DMS153 treated with DMSO at 0.1 percent for 48 hours (cell line): Measurements from ENCODE around the gene LRRC57.
A peak's percentile ranks its signal among the peaks of the same experiment; 100 is the strongest.
"Not testable (repeated sequence)": the region's sequence is repeated elsewhere in the genome, so short reads cannot be mapped to it uniquely, and the experiment has no call there.

ENCODE experiments used
- DNase-seq: peaks from one replicate; lab custom pipeline; 2025; ENCODE audit not compliant: unreplicated experiment; lab: John Stamatoyannopoulos, UW

The LRRC57 gene

GRCh38 chr15:42548249-42549031 lies at the start of gene LRRC57, which contains the start of gene HAUS2:
Gene LRRC57 (minus strand): TSS chr15:42548793. CDS start chr15:42548434, 359 bp downstream.
Gene HAUS2 (plus strand): TSS chr15:42548838. CDS start chr15:42548873, 35 bp downstream.
- DNase-seq: peak; percentile 4

GRCh38 chr15:42595626-42596240 lies 47.1 kb upstream of the LRRC57 start:
- DNase-seq: no peak

GRCh38 chr15:42594095-42594494 lies 45.5 kb upstream of the LRRC57 start:
- DNase-seq: no peak

- no peak for DNase-seq
Measured at GRCh38 chr15:42593143-42593542, 44.5 kb upstream of the LRRC57 start.

GRCh38 chr15:42592716-42593115 lies 44.1 kb upstream of the LRRC57 start:
- DNase-seq: no peak

GRCh38 chr15:42591238-42591934 lies 42.8 kb upstream of the LRRC57 start:
- no peak for DNase-seq

GRCh38 chr15:42590619-42591237 lies 42.1 kb upstream of the LRRC57 start:
- no peak for DNase-seq

GRCh38 chr15:42584031-42584765 lies 35.6 kb upstream of the LRRC57 start:
- DNase-seq: no peak

- no peak for DNase-seq
Measured at GRCh38 chr15:42582569-42583375, 34.2 kb upstream of the LRRC57 start.

GRCh38 chr15:42581272-42581730 lies 32.7 kb upstream of the LRRC57 start:
- DNase-seq: peak; percentile 42

- DNase-seq: no peak
Measured at GRCh38 chr15:42578984-42579537, 30.5 kb upstream of the LRRC57 start.

GRCh38 chr15:42577514-42578031 lies 29.0 kb upstream of the LRRC57 start:
- DNase-seq: no peak

- DNase-seq: no peak
Measured at GRCh38 chr15:42576776-42577175, 28.2 kb upstream of the LRRC57 start.

GRCh38 chr15:42576040-42576594 lies 27.5 kb upstream of the LRRC57 start:
- no peak for DNase-seq

GRCh38 chr15:42575188-42576039 lies 26.8 kb upstream of the LRRC57 start, which contains the start of gene STARD9:
Gene STARD9 (plus strand): TSS chr15:42575606. CDS start chr15:42575716, 110 bp downstream.
- peak; percentile 62 for DNase-seq

- DNase-seq: no peak
Measured at GRCh38 chr15:42558739-42559138, 10.1 kb upstream of the LRRC57 start.

- not testable (repeated sequence) for DNase-seq
Measured at GRCh38 chr15:42556550-42557207, 8.1 kb upstream of the LRRC57 start.
